NCI-H187 treated with DMSO at 0.1 percent for 48 hours (cell line): Measurements from ENCODE around the gene ZCRB1.

Source experiments
- DNase-seq: peaks from one replicate; lab custom pipeline; 2025; lab: John Stamatoyannopoulos, UW

The ZCRB1 gene

DNA sequence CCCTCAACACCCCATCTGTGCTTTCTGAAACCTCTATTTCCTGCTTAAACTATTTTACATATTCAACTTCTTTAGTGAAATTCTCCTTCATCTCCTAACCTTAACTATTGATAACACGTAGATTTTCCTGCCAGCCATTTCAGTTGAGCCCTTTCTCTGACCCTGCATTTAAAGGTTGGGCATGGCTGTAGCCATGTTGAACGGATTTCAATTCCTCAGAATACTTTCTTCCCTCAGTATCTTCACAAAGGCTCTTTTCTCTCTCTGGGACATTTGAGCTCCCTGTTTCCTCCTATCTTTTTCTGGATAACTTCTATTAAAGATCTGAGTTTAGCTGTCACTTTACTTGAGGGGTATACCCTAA lies 1.3 kb upstream of the ZCRB1 start:
- no peak for DNase-seq

DNA sequence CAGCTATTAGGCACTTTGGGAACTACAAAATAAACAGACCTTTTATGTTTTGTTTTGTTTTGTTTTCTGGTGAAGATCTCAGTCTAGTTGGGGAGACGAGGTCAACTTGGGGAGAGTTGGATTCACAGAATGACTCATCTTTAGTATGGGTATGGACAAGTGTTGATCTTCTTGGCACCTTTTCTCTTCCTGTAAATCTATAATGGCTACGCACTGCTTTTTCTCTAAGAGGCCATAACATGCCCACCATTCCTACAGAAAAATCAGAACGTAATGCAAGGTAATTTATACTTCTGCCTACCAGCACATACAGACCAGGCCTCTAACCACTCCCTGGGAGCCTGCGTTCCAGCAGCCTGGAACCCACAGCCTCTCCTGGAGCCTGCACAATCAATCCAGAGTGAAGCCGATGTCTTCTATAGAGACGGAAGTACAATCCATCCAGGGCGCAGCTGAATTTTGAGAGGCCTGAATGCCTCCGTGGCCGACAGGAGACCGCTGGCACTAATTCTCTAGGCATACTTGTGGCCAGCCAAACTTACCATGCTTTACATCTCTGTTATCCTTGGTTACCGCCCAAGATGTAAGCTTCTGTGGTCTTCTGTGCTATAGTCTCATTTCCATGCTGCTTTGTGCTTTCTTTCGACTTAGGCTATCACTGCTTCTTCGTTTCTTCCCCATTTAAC lies 790 bp upstream of the ZCRB1 start:
- DNase-seq, result no peak

DNA sequence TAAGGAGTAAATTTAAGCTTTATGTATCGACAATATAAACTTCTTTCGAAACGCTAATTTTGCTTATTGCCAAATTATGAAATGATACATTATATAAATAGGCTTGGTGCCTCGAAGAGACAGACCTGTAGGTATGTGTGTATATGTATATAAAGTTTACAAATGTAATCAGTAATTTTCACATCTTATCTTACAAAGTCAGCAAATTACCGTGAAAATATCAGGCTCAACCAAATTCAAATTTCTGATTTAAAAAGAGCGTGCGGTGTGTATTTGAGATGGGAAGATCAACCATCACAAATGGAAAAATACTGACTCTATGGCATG lies 605 bp downstream of the ZCRB1 start:
- no peak for DNase-seq

DNA sequence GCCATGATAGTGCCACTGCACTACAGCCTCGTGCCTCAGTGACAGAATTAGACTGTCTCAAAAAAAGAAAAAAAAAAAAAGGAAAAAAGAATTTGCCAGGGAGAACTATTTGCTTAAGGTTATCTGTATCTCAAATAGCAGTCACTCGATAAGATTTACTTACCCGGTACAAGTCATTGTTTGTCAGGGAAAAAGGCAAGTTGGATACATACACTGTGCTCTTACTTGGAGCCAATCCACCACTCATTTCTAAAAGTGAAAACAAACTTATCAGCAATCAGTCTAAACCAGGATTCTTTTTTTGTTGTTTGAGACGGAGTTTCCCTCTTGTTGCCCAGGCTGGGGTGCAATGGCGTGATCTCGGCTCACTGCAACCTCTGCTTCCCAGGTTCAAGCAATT lies 2.0 kb downstream of the ZCRB1 start:
- no peak for DNase-seq

DNA sequence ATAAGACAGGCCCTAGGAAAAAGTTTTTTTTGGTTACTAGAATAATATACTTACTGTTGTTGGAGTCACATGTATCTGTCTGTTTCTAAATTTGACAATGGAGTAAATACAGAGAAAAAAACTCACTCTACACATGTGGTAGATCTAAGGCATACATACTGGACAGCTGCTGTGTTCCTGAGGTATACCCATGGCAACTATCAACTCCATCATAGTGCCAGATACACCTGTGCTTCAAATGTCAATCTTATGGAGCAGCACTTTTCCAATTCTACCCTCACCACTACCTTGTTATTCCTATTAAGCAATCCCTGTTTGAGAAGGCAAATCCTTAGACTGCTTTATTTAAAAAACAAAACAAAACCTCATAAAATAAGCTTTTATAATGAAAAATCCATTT lies 3.3 kb downstream of the ZCRB1 start:
- DNase-seq, result no peak

DNA sequence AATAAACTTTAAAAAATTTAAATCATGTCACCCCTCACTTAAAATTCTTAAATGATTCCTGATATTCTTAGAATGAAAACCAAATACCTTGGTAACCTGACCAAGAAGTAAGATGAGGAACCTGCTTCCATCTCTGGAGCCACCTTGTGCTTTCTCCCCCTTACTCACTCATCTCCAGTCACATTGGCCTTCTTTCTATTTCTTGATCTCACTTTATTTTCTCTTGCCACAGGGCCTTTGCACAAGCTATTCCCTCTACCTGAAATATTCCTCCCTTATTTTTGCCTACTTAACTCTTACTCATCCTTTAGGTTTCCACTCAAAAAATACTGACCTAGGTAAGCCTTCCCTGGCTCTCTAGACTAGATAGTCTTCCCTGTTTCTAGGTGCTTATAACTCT lies 5.1 kb downstream of the ZCRB1 start:
- no peak for DNase-seq

DNA sequence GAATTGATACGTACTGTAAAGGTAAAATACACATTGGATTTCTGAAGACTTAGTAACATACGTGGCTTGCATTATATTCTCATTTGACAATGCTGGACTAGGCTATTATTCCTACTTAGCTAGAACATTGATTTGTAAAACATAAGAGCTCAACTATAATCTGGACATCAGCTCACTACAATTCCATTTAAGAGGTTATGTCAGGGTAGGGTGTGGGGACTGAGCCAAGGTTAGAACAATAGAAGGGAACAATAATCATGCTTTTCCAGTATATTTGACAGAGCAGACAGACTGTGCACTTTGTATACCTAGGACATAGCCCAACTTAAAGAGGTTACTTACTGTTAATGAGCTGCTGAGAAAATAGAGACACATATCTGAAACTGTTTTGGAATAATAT lies 10.8 kb downstream of the ZCRB1 start:
- no peak for DNase-seq

DNA sequence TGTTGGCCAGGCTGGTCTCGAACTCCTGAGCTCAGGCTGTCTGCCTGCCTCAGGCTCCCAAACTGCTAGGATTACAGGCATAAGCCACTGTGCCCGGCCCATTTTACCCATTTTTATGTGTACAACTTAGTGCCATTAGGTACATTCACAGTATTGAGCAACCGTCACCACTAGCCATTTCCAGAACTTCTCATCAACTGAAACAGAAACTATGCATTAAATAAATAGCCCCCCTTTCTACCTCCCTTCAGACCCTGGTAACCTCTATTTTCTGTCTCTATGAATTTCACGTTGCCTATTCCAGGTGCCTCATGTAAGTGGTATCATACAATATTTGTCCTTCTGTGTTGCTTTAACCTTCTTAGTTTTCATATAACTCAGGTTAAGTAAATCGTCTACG lies 15.9 kb downstream of the ZCRB1 start:
- DNase-seq, result no peak

DNA sequence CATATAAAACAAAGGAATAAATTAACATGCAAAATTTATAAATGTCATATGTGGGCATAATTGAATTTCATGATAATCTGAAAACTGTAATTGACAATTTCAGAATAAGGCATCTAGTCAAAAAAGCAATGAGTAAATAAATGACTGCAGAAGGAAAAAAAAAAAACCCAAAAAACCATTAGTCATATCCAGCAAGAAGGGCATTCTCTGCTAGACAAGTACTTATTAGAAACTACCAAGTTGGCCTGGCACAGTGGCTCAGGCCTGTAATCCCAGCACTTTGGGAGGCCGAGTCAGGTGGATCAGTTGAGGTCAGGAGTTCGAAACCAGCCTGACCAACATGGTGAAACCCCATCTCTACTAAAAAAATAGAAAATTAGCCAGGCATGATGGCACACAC lies 17.5 kb downstream of the ZCRB1 start:
- no peak for DNase-seq

DNA sequence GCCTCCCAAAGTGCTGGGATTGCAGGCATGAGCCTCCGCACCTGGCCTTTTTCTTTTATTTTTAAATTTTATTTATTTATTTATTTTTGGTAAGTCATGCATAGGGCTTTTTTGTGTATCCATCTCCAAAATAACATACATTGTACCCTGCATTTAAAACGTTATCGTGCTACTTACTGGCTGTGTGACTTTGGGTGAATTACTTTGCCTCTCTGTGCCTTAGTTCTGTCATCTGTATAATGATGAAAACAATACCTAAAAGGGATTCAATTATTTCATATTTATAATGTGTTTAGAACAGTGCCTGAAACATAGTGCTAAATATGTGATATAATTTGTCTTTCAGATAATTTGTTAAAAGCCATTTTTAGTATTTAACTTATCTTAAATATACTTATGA lies 19.6 kb downstream of the ZCRB1 start:
- DNase-seq, result no peak

DNA sequence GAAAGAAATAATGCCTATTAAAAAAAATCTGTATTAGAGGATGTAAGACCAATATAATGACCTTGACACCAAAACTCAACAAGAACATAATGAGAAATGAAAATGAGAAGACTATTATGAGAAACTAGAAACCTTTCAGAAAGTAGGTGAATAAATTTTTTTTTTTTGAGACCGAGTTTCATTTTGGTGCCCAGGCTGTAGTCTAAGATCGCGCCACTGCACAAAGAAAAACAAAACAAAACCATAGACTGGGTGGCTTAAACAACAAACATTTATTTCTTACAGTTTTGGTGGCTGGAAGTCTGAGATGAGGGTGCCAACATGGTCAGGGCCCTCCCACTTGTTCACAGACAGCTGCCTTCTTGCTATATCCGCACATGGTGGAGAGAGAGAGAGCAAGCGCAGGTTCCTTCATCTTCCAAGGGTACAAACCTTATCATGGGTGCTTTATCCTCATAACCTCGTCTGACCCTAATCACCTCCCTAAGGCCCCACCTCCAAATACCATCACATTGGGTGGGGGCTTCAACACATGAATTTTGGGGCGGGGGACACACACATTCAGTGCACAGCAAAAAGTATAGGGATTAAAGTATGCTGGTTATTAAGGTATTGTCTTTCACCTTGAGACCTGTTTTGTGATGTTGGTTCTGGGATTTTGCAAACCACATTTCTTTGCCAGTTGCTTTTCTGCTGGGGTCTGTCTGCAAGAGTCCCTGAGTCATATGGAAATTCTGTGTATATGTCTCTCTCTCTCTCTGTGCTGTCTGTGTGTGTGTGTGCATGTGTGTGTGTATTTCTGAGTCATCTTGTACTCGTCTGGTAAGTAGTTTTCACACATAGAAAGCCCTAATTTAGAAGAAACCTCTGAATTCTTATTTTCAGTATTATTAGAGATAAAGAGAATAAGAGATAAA lies 26.2 kb downstream of the ZCRB1 start:
- no peak for DNase-seq

DNA sequence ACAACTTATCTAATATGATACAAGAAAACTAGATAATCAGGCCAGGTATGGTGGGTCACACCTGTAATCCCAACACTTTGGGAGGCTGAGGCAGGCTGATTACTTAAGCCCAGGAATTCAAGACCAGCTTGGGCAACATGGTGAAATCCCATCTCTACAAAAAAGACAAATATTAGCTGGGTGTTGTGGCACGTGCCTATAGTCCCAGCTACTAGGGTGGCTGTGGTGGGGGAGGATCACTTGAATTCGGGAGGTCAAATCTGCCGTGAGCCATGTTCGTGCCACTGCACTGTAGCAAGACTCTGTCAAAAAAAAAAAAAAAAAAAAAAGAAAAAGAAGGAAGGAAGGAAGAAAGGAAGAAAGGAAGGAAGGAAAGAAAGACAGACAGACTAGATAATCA lies 27.0 kb downstream of the ZCRB1 start:
- DNase-seq, result no peak

DNA sequence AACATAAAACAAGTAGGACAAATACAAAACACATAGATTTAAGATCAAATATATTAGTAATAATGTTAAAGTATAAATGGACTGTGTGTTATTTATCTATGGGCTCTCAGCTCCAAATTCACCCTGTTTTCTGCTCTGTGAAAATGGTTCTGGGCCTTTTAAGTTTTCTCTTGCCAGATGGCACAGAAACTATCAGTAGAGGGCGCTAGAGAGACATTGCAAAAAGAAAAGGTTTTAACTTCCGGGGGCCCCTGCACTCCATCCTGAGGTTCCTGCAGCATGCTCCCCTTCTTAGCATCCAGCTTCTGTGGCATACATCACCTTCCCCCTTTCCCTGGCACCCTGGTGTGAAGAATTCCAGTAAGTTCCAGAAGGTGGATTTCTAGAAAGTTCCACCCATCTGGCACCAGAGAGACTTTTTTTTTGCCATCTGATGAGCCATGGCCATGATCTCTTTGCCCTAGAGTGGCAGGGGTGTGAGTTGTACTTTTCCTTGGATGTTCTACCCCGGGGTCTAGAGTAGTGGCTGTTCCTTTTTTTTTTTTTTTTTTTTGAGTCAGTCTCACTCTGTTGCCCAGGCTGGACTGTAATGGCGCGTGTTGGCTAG lies 29.3 kb downstream of the ZCRB1 start:
- DNase-seq, result no peak

DNA sequence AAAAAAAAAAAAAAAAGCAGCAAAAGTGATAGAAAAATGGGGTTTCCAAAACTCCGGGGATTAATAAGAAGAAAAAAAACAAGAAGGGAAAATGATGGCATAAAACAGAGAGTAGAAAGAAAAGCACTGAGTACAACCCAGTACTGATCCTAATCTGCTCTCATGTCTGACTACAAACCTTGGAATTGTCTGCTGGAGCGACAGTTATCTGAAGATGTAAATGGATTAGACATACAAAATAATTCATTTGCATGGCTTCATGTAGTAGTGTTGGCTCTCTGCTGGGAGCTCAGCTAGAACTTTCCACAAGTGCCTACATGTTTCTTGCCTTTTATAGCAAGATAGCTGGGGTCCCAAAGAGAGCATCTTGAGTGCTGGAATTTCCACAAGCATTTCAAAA lies 34.2 kb downstream of the ZCRB1 start:
- no peak for DNase-seq

DNA sequence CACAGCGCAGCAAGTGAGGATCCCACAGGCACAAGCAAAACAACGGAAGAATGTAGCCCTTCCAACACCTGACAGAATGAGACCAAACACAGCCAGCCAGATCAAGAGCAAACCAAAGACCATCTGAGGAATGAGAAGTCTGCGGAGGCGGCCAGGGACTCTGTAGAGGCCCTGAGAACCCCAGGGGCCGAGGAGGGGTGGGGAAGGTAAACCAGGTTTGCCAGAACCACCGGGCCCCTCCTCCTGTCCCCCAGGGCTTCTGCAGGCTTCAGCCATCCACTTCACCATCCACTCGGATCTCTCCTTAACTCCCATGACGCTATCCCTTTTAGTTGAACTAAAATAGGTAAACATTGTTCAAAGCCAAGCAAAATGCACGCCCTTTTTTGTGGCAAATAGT lies 37.4 kb downstream of the ZCRB1 start:
- no peak for DNase-seq

DNA sequence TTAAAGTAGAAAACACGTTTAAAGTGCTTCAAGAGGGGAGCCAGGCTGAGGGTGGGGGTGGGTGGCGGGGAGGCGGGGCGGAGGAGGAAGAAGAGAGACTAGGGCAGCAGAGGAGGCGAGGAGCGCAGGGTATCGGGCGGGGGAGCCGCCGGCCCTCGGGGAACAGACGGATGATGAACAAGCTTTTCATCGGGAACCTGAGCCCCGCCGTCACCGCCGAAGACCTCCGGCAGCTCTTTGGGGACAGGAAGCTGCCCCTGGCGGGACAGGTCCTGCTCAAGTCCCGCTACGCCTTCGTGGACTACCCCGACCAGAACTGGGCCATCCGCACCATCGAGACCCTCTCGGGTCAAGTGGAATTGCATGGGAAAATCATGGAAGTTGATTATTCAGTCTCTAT lies 39.2 kb downstream of the ZCRB1 start:
- DNase-seq, result no peak

DNA sequence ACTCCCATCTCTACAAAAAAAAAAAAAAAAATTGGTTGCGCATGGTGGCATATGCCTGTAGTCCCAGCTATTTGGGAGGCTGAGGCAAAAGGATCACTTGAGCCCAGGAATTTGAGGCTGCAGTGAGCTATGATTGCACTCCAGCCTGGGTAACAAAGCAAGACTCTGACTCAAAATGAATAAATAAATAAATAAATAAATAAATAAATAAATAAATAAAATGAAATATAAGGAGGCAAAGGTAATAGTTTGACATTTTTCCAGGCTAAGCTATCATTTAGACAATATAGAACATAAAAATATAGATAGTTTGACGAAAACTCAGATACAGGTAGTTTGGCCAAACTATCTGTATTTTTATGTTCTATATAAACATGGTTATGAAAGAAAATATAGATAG lies 40.5 kb downstream of the ZCRB1 start:
- DNase-seq, result no peak

DNA sequence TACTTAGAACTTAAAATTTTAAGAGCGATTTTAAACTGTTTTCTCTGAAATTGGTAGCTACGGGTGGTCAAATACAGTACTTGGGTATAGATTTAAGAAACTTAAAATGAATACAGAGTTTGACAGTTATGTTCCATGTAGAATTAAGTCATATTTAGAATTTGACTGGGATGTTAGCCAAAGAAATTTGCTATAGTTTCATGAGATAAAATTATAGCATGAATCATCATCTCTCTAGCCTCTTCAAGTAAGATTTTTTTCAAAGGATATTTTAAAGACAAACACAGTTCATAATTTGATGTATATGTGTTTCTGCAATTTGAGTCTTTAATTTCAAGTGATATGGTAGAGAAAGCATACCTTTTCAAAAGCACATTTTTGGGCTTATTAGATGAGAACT lies 41.0 kb downstream of the ZCRB1 start:
- DNase-seq, result no peak

DNA sequence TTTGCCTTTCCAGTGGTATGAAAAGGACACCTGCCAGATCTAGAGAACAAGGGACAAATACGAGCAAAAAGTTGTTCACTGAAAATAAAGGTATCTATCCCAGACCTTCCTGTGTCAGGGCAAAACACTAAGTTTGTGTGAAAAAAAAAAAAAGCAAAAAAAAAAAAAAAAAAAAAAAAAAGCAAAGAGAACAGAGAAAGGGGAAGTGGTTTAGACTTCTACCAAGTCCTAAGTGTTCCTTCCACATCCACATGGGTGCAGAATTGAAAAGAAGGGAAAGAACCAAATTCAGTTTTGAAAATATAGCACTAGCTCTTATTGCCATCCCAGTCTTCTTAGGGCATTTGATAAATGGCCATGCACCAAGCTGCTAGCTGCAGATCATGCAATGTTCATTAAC lies 41.7 kb downstream of the ZCRB1 start:
- no peak for DNase-seq

DNA sequence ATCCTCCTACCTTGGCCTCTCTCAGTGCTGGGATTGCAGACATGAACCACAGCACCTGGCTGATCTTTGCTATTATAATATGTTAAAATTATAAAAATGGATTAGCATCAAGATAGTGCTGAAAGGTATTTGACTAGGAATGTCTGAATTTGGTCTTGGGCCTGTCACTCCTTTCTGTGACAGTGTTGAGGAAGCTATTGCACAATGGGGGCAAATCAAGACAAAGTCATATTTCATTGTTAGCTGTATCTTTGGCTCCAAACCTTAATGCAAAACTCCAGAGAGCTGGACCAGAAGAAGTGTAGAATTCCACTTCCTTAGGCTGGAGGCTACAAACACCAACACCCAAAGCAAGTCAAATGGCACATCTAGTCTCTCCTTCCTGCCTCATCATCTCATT lies 42.2 kb downstream of the ZCRB1 start:
- DNase-seq, result no peak

DNA sequence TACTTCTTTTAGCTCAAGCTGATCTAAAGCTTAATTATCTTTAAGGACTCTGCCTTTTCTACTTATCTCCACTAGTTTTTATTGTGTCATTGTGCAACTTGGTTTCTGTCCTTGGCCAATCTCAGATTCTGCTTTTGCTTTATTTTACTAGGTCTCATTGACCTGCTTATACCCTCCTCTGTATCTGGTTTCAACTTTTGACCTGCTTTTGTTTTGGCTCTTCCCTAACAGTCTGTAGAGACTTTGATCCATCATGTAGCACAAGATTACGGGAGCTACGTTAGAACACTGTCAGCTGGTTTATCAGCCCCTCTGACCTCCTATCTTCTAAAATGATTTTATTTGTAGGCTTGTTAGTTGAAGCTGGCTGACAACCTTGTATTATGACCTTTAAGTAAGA lies 43.6 kb downstream of the ZCRB1 start:
- no peak for DNase-seq

DNA sequence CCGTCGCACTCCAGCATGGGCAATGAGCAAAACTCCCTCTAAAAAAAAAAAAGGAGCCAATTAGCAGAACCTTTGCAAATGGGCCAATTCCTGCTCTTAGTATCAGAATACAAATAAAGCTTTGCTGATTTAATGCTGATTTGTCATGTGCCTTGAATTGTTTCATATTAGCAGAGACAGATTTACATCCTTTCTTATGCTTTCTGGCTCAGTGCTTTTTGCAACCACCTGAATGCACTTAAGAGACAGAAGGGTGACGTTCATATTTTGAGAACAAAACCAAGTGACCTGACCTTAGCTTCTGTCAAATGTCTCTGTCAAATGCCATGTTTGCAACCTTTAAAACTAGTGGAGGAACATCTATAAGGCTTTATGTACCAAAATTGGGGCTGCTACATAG lies 44.0 kb downstream of the ZCRB1 start:
- no peak for DNase-seq

DNA sequence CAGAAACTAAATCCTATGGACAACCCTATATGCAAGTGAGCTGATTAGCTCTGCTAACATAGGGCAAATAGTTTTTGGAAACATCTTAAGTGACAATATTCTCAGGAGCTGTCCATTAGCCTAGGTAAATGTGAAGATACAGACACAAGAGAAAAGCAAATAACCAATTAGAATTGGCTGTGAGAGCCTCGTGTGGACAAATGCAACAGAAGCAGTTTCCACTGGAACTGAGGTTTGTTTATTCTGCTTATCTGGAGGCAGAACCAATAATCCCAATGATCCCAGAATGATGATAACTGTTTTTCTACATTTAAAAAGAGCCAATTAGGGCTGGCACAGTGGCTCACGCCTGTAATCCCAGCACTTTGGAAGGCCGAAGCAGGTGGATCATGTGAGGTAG lies 44.6 kb downstream of the ZCRB1 start:
- DNase-seq, result no peak

DNA sequence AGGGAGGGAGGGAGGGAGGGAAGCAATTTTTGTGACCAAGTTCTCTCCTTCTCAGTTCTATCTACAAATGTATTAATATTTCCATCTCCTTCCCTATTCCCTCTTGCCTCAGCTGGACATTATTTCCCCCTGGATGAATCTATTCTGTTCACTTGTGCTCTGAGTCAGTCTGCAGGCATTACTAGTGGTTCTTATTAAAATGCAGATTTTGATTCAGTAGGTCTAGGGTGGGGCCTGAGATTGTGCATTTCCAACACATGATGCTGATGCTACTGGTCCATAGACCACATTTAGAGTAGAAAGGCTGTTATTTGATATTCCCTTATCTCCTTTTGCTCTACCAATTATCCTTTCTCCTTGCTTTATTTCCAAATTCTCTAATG lies 47.8 kb downstream of the ZCRB1 start:
- no peak for DNase-seq
